ENCODE results near the gene CPLANE1.

GRCh38 chr5:37112383-37112991 lies 136.7 kb downstream of the CPLANE1 start:
- TF ChIP-seq ZFP30 (CRISPR knock-in tag; IDR thresholded peaks at IDR 0.05) (no peak), ZC3H10 (CRISPR knock-in tag; IDR thresholded peaks at IDR 0.05) (no peak), PATZ1 (CRISPR knock-in tag; IDR thresholded peaks at IDR 0.05; ENCODE audit: borderline replicate concordance) (no peak), OSR1 (CRISPR knock-in tag; IDR thresholded peaks at IDR 0.05) (no peak), ESRRG (CRISPR knock-in tag; IDR thresholded peaks at IDR 0.05) (no peak), GLIS3 (CRISPR knock-in tag; IDR thresholded peaks at IDR 0.05) (no peak), ZNF8 (CRISPR knock-in tag; IDR thresholded peaks at IDR 0.05) (no peak), BACH2 (CRISPR knock-in tag; IDR thresholded peaks at IDR 0.05; ENCODE audit: borderline replicate concordance) (no peak), ARNTL (CRISPR knock-in tag; IDR thresholded peaks at IDR 0.05; ENCODE audit: borderline replicate concordance, low read depth) (no peak), CSRNP3 (CRISPR knock-in tag; IDR thresholded peaks at IDR 0.05) (no peak), CSDC2 (CRISPR knock-in tag; IDR thresholded peaks at IDR 0.05) (no peak), ZFP3 (CRISPR knock-in tag; IDR thresholded peaks at IDR 0.05) (no peak)

All from SK-N-SH treated with all-trans-retinoic acid at 6 μM for 48 hours (cell line).